CD4-positive, alpha-beta T cell treated with Interleukin-4 for 1 hour (primary cell): Measurements from ENCODE around the gene PHF13.
"Not testable (repeated sequence)": the region's sequence is repeated elsewhere in the genome, so short reads cannot be mapped to it uniquely, and the experiment has no call there.

Experiments
- DNase-seq, 2 donors: peaks; one replicate each; pipeline ENCODE4 v3.0.0-alpha.2; 2020 to 2022

PHF13 gene

GRCh38 chr1:6587261-6588005 is 26.1 kb upstream of the PHF13 start:
- no peak for DNase-seq

DNA sequence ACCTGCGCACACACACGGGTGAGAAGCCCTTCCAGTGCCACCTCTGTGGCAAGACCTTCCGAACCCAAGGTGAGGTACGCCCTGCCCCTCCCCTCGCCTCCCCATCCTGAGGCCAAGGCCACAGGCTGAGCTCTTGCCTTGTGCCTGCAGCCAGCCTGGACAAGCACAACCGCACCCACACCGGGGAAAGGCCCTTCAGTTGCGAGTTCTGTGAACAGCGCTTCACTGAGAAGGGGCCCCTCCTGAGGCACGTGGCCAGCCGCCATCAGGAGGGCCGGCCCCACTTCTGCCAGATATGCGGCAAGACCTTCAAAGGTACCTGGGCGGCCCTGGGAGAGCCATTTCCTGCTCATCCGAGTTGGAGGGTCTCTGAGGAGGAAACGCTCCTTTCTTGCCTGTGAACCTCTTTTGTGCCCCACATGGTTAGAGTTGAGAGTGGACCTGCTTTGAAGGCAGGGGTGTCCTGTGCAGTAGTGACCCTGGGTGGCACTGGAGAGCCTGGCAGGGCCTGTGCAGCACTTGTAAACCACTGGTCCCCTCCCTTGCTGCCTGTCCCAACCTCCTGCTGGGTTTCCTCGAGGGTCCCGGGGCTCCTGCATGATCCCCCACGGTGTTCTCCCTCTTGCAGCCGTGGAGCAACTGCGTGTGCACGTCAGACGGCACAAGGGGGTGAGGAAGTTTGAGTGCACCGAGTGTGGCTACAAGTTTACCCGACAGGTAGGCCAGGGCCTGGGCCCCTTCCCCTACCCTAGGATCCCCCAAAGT is 25.2 kb upstream of the PHF13 start:
- DNase-seq, result no peak

GRCh38 chr1:6588893-6589520 is 24.5 kb upstream of the PHF13 start:
- DNase-seq, result no peak

GRCh38 chr1:6590046-6590445 is 23.5 kb upstream of the PHF13 start:
- DNase-seq, result no peak

- DNase-seq, result peak in 1 of 2 donors; percentile 23
Observed at GRCh38 chr1:6591222-6591621, 22.3 kb upstream of the PHF13 start.

GRCh38 chr1:6591644-6592043 is 21.9 kb upstream of the PHF13 start:
- no peak for DNase-seq

- no peak for DNase-seq
Observed at GRCh38 chr1:6592441-6592840, 21.1 kb upstream of the PHF13 start.

DNA sequence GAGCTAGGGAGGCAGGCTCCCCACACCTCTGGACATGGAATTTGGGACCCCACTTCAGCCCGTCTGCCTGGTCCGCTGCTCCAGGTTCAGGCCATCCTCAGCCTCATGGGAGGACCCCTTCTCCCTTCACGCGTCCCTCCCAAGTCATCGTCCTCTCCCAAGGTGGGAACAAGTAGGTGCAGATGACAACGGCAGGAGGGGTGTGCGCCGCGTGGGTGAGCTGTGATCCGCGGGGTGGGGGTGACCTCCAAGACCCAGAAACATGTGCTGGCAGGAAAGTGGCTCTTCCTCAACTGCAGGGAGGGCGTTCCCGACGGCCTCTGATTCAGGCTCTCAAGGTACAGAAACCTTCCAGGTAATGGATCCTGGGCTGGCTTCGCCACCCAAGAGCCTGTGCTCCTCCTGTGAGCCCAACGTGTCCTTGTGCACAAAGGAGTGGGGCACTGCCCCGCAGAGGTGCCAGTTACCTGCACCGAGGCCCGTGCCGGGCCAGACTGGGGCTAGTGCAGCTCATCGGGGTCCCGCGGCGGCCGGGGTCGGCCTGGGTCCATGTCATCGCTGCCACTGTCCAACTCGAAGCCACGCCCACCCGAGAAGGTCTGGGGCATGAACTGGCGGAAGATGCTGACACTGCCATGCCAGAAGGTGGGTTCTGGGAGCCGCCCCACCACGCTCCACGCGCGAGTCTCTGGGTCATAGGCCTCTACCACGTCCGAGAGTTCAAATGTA is 20.5 kb upstream of the PHF13 start:
- DNase-seq, result no peak

GRCh38 chr1:6593810-6594209 is 19.7 kb upstream of the PHF13 start:
- DNase-seq, result no peak

- DNase-seq, result no peak
Observed at GRCh38 chr1:6594977-6595740, 18.4 kb upstream of the PHF13 start.

- DNase-seq, result no peak
Observed at GRCh38 chr1:6596351-6596750, 17.2 kb upstream of the PHF13 start.

- no peak for DNase-seq
Observed at GRCh38 chr1:6596886-6597776, 16.4 kb upstream of the PHF13 start.

GRCh38 chr1:6597777-6598131 is 15.8 kb upstream of the PHF13 start:
- DNase-seq, result no peak

DNA sequence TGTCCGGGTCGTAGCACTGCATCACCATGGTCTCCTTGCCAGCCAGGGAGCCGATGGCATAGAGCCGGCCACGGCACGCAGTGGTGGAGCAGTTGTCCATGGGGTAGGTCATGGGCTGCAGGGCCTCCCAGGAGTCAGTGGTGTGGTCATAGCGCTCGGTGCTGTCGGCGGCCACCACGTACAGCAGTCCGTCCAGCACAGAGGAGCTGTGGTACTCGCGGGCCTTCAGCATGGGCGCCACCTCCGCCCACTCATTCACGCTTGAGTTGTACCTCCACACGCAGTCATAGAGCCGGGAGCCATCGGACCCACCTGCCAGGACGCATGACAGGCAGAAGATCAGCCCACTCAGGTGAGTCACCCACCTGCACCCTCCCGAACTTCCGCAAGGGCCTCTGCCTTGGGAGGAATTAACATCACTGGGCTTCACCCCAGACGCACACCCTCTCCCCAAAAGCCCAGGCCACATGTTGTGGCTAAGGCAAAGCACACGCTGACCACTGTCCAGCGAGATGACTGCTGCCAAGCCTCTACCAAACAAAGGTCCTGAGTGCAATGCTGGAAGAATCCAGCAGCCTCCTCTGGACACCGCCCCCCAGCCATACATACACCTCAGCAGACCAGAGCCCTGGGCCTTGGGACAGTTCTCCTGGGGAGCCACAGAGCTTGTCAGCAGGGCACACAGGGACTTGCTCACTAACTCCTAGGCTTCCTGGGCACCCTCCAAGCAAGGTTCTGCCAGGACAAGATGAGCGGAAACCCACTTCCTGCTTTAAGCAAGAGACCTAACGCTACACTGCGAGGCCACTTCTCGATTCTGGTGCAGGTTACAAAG is 14.2 kb upstream of the PHF13 start:
- DNase-seq, result peak; percentile 56 to 59

DNA sequence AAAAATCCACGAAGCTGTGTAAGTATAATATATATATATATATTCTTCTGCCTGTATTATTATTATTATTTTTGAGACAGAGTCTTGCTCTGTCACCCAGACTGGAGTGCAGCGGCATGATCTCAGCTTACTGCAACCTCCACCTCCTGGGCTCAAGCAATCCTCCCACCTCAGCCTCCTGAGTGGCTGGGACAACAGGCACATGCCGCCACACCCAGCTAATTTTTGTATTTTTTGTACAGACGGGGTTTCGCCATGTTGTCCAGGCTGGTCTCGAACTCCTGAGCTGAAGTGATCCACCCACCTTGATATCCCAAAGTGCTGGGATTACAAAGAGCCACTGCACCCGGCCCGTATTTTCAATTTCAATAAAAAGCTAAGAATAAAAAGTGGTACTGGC is 13.5 kb upstream of the PHF13 start:
- not testable (repeated sequence) for DNase-seq

DNA sequence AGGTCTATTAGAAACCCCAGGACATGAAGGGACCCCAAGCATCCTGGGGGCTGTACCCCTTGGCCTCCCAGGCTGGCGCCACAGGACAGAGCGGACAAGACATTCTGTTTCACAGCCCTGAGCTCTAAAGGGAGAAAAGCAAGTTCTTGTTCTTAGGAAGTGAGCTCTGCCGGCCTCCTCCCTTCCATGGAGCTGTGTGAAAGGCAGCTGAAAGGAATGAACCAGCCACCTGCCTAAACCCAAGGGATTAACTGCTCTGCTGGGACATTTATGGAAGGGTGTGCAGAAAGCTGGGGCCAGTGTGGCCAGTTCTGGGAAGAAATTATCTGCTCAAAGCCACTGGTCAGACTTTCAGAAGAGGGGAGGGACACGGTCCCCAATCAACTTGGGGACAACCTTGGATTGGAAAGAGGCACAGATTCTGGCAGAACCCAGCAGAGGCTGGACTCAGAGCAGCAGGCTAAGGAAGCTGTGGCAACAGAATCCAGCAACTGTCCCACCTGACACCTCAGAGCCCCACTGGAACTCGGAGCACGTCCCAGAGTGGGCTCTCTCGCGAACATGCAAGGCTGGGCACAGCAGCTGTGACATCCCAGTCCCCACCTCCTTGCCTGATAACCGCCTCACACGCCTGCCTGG is 13.0 kb upstream of the PHF13 start:
- peak in 1 of 2 donors; percentile 31 for DNase-seq

DNA sequence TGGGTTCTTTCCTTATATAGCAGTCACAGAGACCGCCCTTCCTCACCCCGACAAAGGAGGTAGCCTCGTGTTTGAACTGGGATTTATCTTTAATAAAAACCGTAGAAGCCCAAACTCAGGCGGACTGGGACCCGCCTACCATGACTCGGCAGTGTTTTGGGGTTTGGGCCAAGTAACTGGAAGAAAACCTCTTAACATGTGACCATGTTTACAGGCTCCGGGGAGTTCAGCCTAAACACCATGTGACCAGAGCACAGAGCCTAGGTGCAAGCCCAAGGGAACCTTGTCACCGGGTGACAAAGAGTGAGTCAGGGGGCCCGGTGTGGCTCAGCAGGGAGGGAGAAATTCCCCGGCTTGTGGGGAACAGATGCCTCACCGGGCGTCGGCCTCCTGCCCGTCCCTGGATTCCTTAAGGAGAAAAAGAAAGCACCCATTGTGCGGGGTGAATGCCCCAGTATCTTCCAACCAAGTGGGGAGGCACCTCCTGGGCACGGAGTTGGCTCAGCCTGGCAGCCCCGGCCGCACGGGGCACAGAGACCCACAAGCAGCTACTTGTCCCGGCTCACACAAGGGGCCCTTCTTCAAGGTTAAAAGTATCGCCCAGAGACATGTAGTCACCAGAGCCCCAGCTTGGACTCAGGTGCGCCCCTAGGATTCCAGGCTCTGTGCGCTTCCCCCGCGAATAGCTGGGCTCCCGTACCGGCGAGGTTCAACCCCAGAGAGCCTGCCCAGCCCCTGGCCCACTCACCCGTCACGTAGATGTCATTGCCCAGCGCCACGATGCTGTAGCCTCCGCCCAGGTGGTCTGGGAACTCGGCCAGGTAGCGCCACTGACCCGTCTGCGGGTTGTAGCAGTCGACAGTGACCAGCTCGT is 12.2 kb upstream of the PHF13 start:
- peak; percentile 79 to 81 for DNase-seq

GRCh38 chr1:6601923-6602668 is 11.4 kb upstream of the PHF13 start:
- DNase-seq, result no peak
